NB4 (cell line): ENCODE data around the gene PPM1N.
A peak's percentile ranks its signal among the peaks of the same experiment; 100 is the strongest.

ENCODE experiments used
- DNase-seq: peaks from one replicate; pipeline ENCODE4 v3.0.0; 2010; ENCODE audit warnings: low read depth
- H3K4me3 ChIP-seq: one replicate; pipeline ENCODE4 v1.5.1; 2011; ENCODE audit warnings: mild to moderate bottlenecking, low read depth, low read length, moderate library complexity
- MYC ChIP-seq: IDR thresholded peaks from 2 replicates; pipeline ENCODE4 v1.6.1; 2011; ENCODE audit warnings: low read depth, low read length
- POLR2A ChIP-seq: IDR thresholded peaks from 2 replicates; pipeline ENCODE4 v1.6.1; 2011; ENCODE audit warnings: mild to moderate bottlenecking; ENCODE audit not compliant: insufficient read length; ENCODE audit errors: extremely low read depth
- TF ChIP-seq, protein P1 (sequence below): IDR thresholded peaks from one replicate; pipeline ENCODE4 v1.5.1; 2012; ENCODE audit warnings: low read depth, low read length
- TF ChIP-seq, protein P2 (sequence below): IDR thresholded peaks from 2 replicates; pipeline ENCODE4 v1.6.1; 2011; ENCODE audit warnings: low read depth, low read length

The PPM1N gene

DNA sequence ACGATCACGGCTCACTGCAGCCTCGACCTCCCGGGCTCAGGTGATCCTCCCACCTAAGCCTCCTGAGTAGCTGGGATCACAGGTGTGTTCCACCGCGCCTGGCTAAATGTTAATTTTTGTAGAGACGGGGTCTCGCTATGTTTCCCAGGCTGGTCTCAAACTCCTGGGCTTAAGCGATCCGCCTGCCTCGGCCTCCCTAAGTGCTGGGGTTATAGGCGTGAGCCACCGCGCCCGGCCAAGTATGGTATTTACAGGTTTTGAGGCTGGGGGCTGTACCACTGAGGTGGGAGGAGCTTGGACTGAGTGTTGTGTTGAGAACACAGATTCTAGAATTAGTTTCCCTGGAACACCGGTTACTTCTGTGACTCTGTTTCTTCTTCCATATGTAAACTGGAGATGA is 452 bp upstream of the PPM1N start:
- TF ChIP-seq MYC (no peak), POLR2A (no peak)
- TF ChIP-seq, protein P1, sequence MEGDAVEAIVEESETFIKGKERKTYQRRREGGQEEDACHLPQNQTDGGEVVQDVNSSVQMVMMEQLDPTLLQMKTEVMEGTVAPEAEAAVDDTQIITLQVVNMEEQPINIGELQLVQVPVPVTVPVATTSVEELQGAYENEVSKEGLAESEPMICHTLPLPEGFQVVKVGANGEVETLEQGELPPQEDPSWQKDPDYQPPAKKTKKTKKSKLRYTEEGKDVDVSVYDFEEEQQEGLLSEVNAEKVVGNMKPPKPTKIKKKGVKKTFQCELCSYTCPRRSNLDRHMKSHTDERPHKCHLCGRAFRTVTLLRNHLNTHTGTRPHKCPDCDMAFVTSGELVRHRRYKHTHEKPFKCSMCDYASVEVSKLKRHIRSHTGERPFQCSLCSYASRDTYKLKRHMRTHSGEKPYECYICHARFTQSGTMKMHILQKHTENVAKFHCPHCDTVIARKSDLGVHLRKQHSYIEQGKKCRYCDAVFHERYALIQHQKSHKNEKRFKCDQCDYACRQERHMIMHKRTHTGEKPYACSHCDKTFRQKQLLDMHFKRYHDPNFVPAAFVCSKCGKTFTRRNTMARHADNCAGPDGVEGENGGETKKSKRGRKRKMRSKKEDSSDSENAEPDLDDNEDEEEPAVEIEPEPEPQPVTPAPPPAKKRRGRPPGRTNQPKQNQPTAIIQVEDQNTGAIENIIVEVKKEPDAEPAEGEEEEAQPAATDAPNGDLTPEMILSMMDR = no peak
- TF ChIP-seq, protein P2, sequence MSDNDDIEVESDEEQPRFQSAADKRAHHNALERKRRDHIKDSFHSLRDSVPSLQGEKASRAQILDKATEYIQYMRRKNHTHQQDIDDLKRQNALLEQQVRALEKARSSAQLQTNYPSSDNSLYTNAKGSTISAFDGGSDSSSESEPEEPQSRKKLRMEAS = no peak
- H3K4me3 ChIP-seq = no peak overlapping the region
- DNase-seq = no peak

DNA sequence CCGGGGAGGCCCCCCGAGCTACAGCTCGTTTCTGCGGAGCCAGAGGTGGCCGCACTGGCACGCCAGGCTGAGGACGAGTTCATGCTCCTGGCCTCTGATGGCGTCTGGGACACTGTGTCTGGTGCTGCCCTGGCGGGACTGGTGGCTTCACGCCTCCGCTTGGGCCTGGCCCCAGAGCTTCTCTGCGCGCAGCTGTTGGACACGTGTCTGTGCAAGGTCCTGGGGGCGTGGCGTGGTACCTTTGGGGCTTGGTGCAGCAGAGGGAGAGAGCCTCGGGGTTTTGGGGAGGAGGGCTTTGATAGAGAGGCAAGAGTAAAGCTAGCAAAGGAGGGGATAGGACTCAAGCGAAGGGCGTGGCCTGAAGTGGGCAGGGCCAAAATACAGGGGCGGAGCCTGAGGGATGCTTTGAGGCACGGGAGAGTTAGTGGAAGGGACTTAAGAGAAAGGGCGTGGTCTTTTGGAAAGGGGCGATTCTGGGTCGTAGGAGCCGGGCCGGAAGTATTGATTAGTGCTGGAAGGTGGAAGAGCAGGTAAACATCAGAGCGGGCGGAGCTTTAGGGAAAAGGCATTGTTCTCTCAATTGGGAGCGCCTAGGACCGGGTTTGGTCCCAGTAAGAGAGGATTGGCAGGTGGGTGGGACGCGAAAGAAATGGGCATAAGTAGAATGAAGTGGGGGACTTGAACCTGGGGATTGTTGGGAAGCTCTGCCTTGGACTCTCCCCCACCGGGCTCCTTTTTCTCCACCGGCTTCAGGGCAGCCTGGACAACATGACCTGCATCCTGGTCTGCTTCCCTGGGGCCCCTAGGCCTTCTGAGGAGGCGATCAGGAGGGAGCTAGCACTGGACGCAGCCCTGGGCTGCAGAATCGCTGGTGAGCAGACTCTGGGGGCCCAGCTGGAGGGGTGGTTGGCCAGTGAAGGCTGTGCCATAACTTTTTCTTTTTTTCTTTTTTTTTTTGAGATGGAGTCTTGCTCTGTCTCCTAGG is 1.2 kb downstream of the PPM1N start:
- TF ChIP-seq, protein P2 = no peak
- TF ChIP-seq, protein P1 = no peak
- TF ChIP-seq MYC = no peak
- TF ChIP-seq POLR2A = no peak
- no peak overlapping the region for H3K4me3 ChIP-seq
- peak; percentile 28 for DNase-seq

DNA sequence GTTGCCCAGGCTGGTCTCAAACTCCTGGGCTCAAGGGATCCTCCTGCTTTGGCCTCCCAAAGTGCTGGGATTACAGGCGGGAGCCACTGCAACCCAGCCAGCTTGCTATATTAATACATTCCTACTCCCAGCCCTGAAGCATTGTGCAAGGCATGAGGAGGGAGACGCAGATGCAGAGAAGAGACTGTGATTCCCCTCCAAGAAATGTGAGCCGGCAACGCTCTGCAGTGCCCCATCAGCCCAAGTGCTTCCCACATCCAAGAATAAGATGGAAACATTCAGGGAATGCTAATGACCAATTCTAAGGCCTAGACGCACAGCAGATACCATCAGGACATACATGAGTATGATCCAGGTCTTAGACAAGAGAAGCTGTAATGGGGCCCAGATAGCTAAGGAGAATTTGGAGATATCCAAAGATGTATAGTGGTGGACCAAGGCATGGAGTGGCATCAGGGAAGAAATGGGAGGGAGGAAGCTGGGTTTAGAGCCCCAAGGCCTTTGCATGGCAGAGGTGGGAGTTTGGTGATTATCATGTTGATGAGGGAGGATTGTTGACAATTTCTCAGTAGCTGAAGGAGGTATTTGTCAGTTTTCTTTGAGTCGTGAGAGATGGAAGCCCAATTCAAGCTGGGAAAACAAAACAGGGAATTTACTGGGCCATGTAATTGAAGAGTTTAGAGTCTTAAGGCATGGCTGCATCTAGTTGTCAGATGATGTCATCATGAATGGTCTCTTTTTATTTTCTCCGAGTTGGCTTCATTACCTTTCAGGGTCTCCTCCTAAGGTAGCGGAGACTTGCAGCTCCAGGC is 2.9 kb downstream of the PPM1N start:
- H3K4me3 ChIP-seq = no peak overlapping the region
- TF ChIP-seq MYC (no peak), POLR2A (no peak)
- TF ChIP-seq, protein P2 = no peak
- TF ChIP-seq, protein P1 = no peak
- DNase-seq = no peak

DNA sequence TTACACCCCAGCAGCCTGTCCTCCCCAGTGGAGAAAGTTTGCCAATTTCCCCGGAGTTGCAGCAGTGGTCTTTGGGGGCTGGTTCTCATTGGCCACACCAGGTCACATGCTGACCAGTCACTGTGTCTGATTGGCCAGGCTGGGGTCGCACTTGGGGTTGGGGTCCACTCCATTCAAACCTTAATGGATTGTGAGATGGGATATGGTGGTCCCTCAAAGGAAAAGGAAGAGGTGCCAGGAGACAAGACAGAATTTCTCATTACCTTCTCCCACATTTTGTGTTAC is 3.4 kb downstream of the PPM1N start:
- H3K4me3 ChIP-seq = no peak overlapping the region
- no peak for TF ChIP-seq POLR2A
- TF ChIP-seq, protein P2 = no peak
- TF ChIP-seq MYC = no peak
- TF ChIP-seq, protein P1 = no peak

DNA sequence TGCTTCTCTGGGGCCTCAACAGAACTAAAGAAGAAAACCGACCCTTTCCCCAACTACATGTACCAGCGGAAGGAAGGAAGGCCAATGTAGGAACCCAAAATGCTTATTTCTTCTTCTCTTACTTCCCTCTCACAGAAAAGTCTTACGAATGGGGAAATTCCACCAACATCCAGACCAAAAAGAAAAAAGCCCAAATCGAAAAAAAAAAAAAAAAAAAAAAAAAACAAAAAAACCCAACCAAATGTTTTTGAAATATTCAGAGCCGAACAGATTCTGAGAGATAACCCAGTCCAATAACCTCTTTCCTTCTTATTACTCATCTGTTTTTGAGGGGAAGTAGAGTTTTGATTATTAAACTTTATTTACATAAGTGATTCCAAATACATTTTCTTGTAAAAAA is 3.9 kb downstream of the PPM1N start:
- TF ChIP-seq POLR2A (no peak), MYC (no peak)
- TF ChIP-seq, protein P1 = no peak
- TF ChIP-seq, protein P2 = no peak
- DNase-seq = no peak
- no peak overlapping the region for H3K4me3 ChIP-seq

More for the DNA sequence above, 3.4 kb downstream of the PPM1N start:
- no peak for DNase-seq
